HG03159 (cell line): ENCODE results near the gene SESN1.

Source experiments
- ATAC-seq: cut with Tn5 transposase; IDR thresholded peaks from one replicate; pipeline ENCODE4 v1.9.1; 2021; ENCODE audit warnings: mild to moderate bottlenecking, moderate library complexity; ENCODE audit not compliant: unreplicated experiment

Gene SESN1

GRCh38 chr6:109033655-109034054 lies 61.0 kb downstream of the SESN1 start:
- ATAC-seq = no peak

GRCh38 chr6:109031416-109031815 lies 63.2 kb downstream of the SESN1 start:
- ATAC-seq = no peak

- ATAC-seq = no peak
These were observed 65.3 kb downstream of the SESN1 start for GRCh38 chr6:109029313-109029712.

- no peak for ATAC-seq
These were observed 66.2 kb downstream of the SESN1 start for GRCh38 chr6:109028439-109028838.

- no peak for ATAC-seq
These were observed 66.7 kb downstream of the SESN1 start for GRCh38 chr6:109027964-109028363.

GRCh38 chr6:109025639-109026038 lies 69.0 kb downstream of the SESN1 start:
- ATAC-seq = no peak

- no peak for ATAC-seq
These were observed 69.9 kb downstream of the SESN1 start for GRCh38 chr6:109024784-109025183.

GRCh38 chr6:109024368-109024767 lies 70.3 kb downstream of the SESN1 start:
- ATAC-seq = no peak

- ATAC-seq = no peak
These were observed 71.2 kb downstream of the SESN1 start for GRCh38 chr6:109023356-109023925.

GRCh38 chr6:109021870-109022269 lies 72.8 kb downstream of the SESN1 start:
- no peak for ATAC-seq

- no peak for ATAC-seq
These were observed 74.7 kb downstream of the SESN1 start for GRCh38 chr6:109019911-109020310.

- no peak for ATAC-seq
These were observed 79.5 kb downstream of the SESN1 start for GRCh38 chr6:109015176-109015575.

GRCh38 chr6:109014606-109015005 lies 80.0 kb downstream of the SESN1 start:
- no peak for ATAC-seq

- no peak for ATAC-seq
These were observed 80.9 kb downstream of the SESN1 start for GRCh38 chr6:109013656-109014305.

GRCh38 chr6:109010705-109011102 lies 83.9 kb downstream of the SESN1 start:
- no peak for ATAC-seq

- no peak for ATAC-seq
These were observed 84.5 kb downstream of the SESN1 start for GRCh38 chr6:109009962-109010704.

- ATAC-seq = peak; percentile 89
These were observed 85.2 kb downstream of the SESN1 start for GRCh38 chr6:109009236-109009961.

GRCh38 chr6:109008537-109009235 lies 86.0 kb downstream of the SESN1 start:
- ATAC-seq = peak; percentile 17

GRCh38 chr6:109008054-109008453 lies 86.6 kb downstream of the SESN1 start:
- ATAC-seq = no peak

- ATAC-seq = no peak
These were observed 87.1 kb downstream of the SESN1 start for GRCh38 chr6:109007521-109007920.

- ATAC-seq = no peak
These were observed 87.8 kb downstream of the SESN1 start for GRCh38 chr6:109006818-109007217.
